NT2/D1 (cell line): ENCODE measurements around the gene CHADL.

Source experiments
- SUZ12 ChIP-seq: IDR thresholded peaks from 2 replicates; pipeline ENCODE4 v1.6.1; 2011; ENCODE audit not compliant: insufficient read length, insufficient read depth; ENCODE audit errors: extremely low read depth
- ZNF274 ChIP-seq: IDR thresholded peaks from 2 replicates; pipeline ENCODE4 v1.6.1; 2011; ENCODE audit warnings: mild to moderate bottlenecking, low read depth, low read length

DNA sequence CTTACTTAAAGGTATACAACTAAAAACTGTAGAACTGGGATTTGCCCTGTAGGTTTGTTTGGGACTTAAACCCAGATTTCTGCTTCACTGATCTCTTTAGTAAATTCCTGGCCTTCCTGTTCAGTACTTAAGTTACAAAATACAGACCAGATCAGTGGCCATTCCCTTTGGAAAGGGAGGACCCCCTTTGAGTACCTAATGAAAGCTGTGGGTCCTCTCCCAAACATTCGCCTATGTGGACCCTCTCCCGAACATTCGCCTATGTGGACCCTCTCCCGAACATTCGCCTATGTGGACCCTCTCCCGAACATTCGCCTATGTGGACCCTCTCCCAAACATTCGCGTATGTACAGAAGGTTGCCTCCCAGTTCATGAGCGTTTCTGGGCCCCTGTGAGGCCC lies 25.3 kb downstream of the CHADL start:
- TF ChIP-seq SUZ12: no peak
- no peak for TF ChIP-seq ZNF274
